ENCODE results near the gene NOL7. TPM values are rescaled to one million over a fixed set of nuclear protein-coding genes. Genes with fewer than 3 reads are reported as not detected.

The NOL7 gene
- total and polyA plus RNA-seq, 2 of the 4 experiments (the other 2 are of a cell fraction), result 21.3 to 34.5 TPM

DNA sequence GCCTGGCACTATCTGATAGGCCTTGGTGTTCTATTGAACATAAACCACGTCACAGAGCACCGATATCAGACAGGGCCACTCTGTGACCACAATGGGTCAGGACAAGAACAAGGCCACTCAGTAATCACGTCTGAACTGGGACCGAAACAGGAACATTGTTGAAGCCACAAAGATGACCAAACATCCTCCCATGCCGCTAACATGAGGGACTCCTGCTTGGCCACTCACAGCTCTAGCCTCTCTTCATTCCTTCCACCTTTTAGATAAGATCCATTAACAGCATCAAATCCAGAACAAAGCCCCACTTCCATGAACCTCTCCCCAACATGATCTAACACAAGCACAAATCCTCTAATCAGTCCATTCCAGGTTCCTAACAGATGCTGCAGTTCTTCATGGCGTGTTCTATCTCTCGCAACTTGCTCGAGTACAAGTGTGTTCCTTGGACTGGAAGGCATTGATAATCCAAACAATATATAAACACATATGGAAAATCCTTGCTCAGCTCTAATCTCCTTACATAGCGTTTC, 33.4 kb upstream of the NOL7 start:
- Histone ChIP-seq H3K4me3 (ENCODE audit: insufficient read depth, low read depth, low read length) (no peak overlapping the region), H2BK120ac (ENCODE audit: low read depth, low read length) (no peak overlapping the region), H3K9me3 (ENCODE audit: control insufficient read depth, insufficient read depth, low read length) (no peaks in the 10 kb centered on the region), H2BK20ac (ENCODE audit: low read depth, low read length) (no peak overlapping the region), H4K20me1 (ENCODE audit: insufficient read depth, low read length) (no peaks in the 10 kb centered on the region), H3K4me1 (ENCODE audit: control insufficient read depth, insufficient read depth, low read length) (peaks cover 2% of the 10 kb centered on the region), H2BK15ac (ENCODE audit: low read depth, low read length) (no peak overlapping the region), H3K23ac (ENCODE audit: low read depth, low read length) (no peak overlapping the region), H3K27me3 (ENCODE audit: control insufficient read depth, insufficient read depth, low read length) (no peaks in the 10 kb centered on the region), H2AFZ (replicated peaks; ENCODE audit: low read length, poor library complexity) (no peak overlapping the region), H2AK5ac (ENCODE audit: low read depth, low read length) (no peak overlapping the region), H4K8ac (ENCODE audit: low read depth in 2 of 2, low read length in 2 of 2) (no peak overlapping the region), H3K4ac (ENCODE audit: low read depth, low read length) (no peak overlapping the region), H3K56ac (ENCODE audit: extremely low read depth, insufficient read depth, low read length) (no peak overlapping the region), H3K14ac (replicated peaks; ENCODE audit: low read depth, low read length) (no peak overlapping the region), H3K27ac (ENCODE audit: insufficient read depth, low read length) (no peak overlapping the region), H2AK9ac (replicated peaks; ENCODE audit: low read depth, low read length, poor library complexity) (no peak overlapping the region), H3K18ac (ENCODE audit: low read depth, low read length) (no peak overlapping the region), H2BK5ac (ENCODE audit: low read depth, low read length, poor library complexity, severe bottlenecking) (no peak overlapping the region), H4K91ac (ENCODE audit: insufficient read depth, low read depth, low read length) (no peak overlapping the region), H3K79me1 (ENCODE audit: low read depth in 1 of 2, low read length in 2 of 2) (peaks cover 0 to 4% of the 10 kb centered on the region in 2 experiments; a peak in 3 of 4 replicates), H3K9me1 (ENCODE audit: insufficient read depth, low read length) (0 out of 2 replicates have a peak, but pooled peaks cover 4% of the 10 kb centered on the region), H4K5ac (ENCODE audit: low read depth, low read length) (no peak overlapping the region), H3K36me3 (ENCODE audit: control insufficient read depth, insufficient read depth, low read length) (peaks cover 10% of the 10 kb centered on the region; the same call in 1 of the 2 replicates), H3K4me2 (ENCODE audit: low read depth, low read length) (no peak overlapping the region), H3K9ac (ENCODE audit: low read depth, low read length) (no peak overlapping the region)
- CTCF ChIA-PET, result no interaction called here
- dilution Hi-C loops (cut with HindIII; ENCODE audit: low sequenced_read_pairs, unreplicated experiment), result no loop called here
- in situ Hi-C loops (cut with MboI; ENCODE audit: low sequenced_read_pairs), result no loop called here
- intact Hi-C loops (cut with micrococcal nuclease), result no loop called here
- TF ChIP-seq MAZ (IDR thresholded peaks at IDR 0.05; ENCODE audit: borderline replicate concordance, low read depth, low read length), result no peak
- no peak for TF ChIP-seq CEBPB (IDR thresholded peaks at IDR 0.05; ENCODE audit: low read depth, low read length)
- TF ChIP-seq RFX5 (IDR thresholded peaks at IDR 0.05; ENCODE audit: low read depth, low read length), result no peak
- TF ChIP-seq BHLHE40 (IDR thresholded peaks at IDR 0.05; ENCODE audit: low read depth, low read length), result no peak
- ATAC-seq (ENCODE audit: low read depth) (no peak), DNase-seq (no peak)
- 100% methylated on average over 1 to 3 of the region's 9 CpGs for WGBS, 2 experiments (ENCODE audit: extremely low coverage in 2 of 2, insufficient read length in 1 of 2)
- BruUV-seq (replicated peaks), result no TSS peak
- POLR2A ChIA-PET (ENCODE audit: unreplicated experiment), result no interaction called here

Data from IMR-90 (cell line).